HG03558 (cell line): ENCODE results near the gene METTL21C.

Experiments
- ATAC-seq: cut with Tn5 transposase; IDR thresholded peaks from one replicate; pipeline ENCODE4 v1.9.1; 2021; ENCODE audit warnings: moderate number of reproducible peaks; ENCODE audit not compliant: unreplicated experiment; ENCODE audit errors: extremely low read depth

Gene METTL21C

GRCh38 chr13:102698649-102698980 lies 3.8 kb upstream of the METTL21C start:
- ATAC-seq: no peak

DNA sequence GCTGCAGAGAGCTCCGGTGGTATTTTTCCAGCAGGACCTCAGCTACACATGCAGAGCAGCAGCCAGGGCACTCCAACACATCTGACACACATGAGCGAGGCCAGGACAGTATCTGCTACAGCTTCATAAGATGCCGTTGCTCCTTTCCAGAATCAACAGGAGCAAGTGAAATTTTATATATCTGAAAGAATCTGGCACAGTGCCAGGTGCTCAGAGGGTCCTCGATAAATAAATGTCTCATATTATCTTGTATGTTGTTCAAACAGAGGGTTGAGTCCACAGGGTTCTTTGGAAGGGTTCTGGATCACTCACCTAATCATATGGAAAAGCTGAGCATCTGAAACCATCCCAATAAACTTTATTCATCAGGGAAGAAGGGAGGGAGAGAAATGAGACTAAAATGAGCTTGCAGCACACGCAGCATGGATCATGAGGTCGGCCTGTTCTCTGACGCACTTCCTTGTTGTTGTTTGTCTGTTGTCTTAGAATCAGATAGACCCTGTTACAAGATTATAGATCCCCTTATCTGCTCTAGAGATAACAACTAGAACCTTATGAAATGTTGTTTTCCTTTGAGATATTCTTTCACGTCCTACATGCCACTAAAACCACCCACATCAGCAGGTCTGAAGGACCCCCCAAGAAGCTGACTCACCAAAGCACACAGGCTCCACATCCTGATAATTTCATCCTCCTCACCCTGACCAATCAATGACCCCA lies 3.2 kb upstream of the METTL21C start:
- no peak for ATAC-seq

- no peak for ATAC-seq
Measured at GRCh38 chr13:102697264-102697663, 2.4 kb upstream of the METTL21C start.

DNA sequence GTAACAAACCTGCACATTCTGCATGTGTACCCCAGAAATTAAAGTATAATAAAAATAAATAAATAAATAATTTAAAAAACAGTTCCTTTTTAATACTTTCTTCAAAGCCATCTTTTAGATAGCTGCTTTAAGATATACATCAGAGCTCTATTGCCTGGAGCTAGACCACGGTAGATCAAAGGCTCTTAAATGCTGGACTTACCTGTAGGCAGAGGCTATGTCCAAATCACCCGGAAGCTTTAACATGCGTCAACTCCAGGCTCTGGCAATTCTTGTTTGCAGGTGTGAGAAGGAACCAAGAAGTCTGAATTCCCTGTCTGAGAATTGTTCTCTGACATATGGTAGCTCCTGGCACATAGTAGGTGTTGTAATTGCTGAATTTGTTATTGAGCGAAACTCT lies 1.6 kb upstream of the METTL21C start:
- no peak for ATAC-seq

GRCh38 chr13:102693776-102694175 lies 1.1 kb downstream of the METTL21C start:
- no peak for ATAC-seq

GRCh38 chr13:102693250-102693649 lies 1.6 kb downstream of the METTL21C start:
- no peak for ATAC-seq

DNA sequence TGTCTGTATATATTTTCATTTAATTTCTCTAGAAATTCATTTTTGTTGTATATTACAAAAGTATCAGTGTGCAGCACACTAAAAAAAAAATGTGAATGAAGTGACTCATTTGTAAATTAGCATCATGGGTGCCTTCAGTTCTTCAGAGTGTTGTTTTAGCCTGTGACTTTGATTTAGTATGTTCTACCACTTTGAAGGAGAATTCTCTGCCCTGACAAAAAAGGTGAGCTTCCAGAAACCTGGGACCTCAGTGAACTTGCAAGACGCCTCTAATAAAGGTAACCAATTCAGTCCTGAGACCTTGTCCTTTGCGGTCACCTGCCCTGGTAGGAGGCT lies 2.4 kb downstream of the METTL21C start:
- no peak for ATAC-seq

DNA sequence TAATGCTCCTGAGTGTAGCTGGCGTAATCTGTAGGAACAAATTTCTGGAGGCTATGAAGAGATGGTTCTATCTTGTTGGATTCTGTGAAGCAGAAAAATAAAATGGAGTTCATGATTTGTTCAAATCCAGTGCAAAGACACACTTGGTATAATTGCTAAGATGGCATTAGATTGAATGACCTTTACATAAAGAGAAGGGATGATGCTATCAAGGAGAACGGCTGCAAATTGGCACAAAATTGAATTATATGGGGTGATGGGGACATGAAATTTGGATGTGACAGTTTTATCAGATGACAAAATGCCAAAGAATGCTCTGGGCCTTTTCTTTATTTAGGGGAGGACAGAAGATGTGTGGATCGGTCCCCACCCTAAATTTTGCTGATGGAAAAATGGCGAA lies 4.0 kb downstream of the METTL21C start:
- no peak for ATAC-seq

DNA sequence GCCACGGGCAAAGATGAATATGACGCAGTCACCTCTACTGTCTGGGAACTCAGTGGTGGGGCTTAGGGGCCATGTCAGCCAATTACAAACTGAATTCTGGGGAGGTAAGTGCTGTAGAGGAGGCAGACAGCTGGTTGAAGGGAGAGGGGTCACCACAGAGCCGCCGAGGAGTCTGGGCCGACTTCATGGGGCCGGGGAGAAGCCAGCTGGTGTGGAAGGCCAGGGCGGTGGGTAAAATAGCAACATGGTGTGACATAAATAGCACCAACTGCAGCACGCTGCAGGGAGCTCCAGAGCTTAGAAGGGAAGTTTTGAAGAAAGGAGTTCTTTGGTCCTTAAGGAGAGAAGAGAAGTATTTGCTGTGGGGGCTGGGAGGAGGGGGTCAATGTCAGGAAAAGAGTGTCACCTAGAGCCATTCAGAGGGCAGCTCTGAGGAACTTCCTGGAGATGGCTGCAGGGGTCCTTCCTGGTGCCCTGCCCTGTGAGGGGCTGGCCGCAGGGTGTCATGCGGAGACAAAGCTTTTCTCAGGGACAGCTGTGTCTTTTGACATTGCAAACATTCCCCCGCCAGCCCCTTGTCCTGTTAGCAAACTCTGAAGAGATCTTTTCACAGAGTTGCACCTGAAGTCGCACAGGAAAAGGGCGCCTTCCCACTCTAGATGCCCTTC lies 6.4 kb downstream of the METTL21C start:
- no peak for ATAC-seq

GRCh38 chr13:102687520-102687919 lies 7.3 kb downstream of the METTL21C start:
- ATAC-seq: no peak

DNA sequence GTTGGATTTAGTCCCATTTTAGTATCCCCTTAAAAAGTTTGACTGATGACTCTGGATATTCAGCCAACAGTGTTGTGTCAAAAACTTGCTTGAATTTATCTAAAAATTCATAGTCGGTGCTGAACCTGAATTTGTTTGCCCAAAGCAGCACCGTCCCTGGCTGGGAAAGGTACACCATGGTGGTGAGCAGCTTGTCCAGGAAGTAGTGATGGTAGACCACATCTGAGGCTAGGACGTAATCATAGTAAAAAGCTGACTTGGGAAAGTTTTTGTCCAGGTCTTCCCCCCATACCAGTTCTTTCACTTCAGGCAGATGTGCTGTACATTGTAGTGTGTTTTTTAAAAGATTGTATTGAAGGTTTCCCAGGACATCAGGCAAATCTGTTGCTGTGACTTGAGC lies 8.8 kb downstream of the METTL21C start:
- no peak for ATAC-seq

GRCh38 chr13:102683637-102684036 lies 11.2 kb downstream of the METTL21C start:
- ATAC-seq: no peak

- ATAC-seq: no peak
Measured at GRCh38 chr13:102682727-102683126, 12.1 kb downstream of the METTL21C start.

DNA sequence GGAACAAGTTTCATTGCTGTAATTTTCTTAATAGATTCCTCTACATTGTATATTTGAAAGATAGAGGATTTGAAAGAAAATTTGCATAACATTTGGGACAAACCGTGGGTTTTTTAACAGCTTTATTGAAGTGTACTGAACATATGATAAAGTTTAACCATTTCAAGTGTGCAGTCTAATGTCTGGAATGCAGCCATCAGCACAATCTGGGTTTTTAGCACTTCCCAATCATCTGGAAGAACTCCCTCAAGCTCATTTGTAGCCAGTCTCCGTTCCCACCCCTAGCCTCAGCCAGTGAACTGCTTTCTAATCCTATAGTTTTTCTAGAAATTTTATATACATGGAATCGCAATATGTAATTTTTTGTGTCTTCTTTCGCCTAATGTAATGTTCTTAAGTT lies 12.6 kb downstream of the METTL21C start:
- ATAC-seq: no peak

DNA sequence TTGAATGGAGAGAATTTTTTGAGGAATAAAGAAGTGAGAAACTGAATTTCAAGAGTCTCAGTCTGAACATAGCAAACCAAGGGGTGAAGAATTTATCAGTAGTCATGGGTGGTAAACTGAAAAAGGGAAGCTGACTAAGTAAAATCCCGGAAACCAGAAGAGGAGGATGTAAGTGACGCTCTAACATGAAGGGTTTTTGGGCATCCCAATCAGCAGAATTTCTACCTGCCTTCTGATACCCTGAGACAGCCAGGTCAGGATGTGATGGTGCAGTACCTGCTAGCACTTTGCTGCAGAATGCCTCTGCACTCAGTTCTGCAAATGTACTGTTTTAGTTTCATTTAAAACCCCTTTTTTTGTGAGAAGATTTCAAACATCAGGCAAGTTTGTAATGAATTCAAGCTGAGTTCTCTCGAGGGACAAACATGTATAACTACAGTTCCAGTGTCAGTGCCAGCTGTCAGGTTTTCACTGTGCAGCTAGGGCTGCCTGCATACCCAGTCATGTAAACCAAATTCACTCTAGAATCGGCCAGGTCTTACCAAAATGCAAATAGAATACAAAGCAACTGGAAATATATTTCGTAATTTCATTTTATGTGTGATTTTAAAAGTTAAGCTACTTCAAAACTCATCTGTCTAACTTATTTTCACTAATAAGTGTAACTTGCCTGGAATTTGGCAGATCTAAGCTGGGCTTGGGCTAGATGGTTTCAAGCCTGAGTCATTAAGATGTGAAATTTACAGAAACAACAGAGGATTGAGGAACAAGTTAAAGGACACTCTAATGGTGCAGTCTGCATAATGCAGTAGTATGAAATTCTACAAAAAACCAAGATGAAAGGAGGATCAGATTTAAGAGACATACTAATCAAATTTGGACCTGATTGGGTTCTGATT lies 13.8 kb downstream of the METTL21C start:
- no peak for ATAC-seq

GRCh38 chr13:102680133-102680717 lies 14.6 kb downstream of the METTL21C start:
- no peak for ATAC-seq

- ATAC-seq: no peak
Measured at GRCh38 chr13:102679449-102680132, 15.3 kb downstream of the METTL21C start.

DNA sequence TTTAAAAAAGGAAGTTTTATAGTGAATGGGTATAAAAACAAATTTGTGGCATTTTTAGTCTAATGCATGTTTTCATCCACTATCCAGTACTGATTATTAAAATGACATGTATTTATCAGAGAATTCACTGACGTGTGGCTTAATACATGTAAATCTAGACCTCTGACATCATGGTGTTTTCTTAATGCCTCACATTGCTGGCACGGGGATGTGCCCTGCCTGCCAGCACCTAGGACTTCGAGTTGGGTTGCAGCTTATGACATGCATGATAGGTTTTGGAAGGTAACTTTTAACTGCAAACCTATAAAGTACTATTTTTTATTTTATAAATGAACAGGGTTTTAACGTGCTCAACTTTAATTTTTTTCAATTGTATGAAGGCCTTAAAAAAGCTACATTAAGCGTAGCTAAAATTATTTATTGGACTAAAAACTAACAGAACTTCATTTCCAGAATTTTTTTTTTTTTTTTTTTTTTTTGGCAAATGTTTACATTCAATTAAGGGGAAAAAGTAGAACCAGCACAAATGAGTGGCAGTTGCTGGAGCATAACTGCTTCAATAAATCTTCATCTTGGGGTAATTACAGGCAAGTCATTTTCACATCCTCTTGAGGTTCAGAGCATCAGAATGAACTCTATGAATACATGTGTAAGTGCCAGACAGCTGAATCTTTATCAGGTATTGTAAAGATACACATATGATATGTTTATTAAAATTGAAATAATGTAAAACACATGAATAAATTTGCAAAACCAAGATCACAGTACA lies 16.3 kb downstream of the METTL21C start:
- no peak for ATAC-seq

GRCh38 chr13:102677122-102677521 lies 17.7 kb downstream of the METTL21C start:
- ATAC-seq: no peak

GRCh38 chr13:102675115-102675514 lies 19.7 kb downstream of the METTL21C start:
- ATAC-seq: no peak
